MM.1S (cell line): Measurements from ENCODE around the gene AKAP9.

Experiments
- EZH2 ChIP-seq: fragments of 300-600 bp; sonication (generic); optimal IDR thresholded peaks from 2 replicates; pipeline ENCODE3; 2017; ENCODE audit warnings: low read depth, mild to moderate bottlenecking, antibody characterized with exemption, low read length, mixed read lengths
- TF ChIP-seq, protein P1 (sequence below): fragments of 300-600 bp; sonication (generic); IDR thresholded peaks from 2 replicates; pipeline ENCODE4 v1.5.1; 2016; ENCODE audit warnings: antibody characterized with exemption, low read length, mixed read lengths

DNA sequence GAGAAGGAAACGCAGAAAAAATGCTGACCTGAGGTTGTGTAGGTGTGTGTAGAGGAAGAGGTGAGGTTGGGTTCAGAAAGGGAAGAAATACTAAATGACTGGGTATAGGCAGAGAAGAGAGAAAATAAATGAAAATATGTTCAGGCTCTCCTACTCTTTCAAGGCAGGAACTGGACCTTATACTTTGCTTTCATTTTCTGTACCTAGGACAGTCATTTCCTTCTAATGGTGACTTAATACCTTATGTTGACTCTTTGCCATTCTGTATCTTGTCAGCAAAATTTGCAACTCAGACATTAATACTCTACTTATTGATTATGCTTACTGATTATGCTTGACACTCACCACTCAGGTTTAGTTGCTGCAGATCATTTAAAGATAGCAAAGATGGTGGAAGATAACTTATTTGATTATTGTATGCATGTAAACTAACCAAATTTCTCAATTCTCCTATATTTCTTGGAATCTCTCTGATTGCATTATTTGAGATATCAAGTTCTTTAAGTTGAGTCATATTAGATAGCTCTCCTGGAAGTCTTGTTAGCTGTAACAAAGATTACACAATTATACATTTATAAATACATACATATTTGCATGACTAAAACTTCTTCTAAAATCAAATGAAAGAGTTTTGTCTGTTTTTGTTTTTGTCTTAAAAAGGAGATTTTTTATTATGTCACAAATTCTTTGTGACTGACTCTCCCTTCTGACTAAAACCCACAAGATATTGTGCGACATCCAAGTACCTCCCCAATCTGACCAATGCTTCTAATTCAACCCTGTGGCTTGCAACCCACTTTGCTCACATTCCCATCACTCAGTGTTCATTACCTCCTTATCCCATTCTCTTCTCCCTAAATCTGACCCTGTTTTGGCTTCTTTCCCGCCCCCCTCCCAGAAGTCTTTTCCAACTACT, 218.3 kb downstream of the AKAP9 start:
- TF ChIP-seq EZH2 = no peak
- TF ChIP-seq, protein P1, sequence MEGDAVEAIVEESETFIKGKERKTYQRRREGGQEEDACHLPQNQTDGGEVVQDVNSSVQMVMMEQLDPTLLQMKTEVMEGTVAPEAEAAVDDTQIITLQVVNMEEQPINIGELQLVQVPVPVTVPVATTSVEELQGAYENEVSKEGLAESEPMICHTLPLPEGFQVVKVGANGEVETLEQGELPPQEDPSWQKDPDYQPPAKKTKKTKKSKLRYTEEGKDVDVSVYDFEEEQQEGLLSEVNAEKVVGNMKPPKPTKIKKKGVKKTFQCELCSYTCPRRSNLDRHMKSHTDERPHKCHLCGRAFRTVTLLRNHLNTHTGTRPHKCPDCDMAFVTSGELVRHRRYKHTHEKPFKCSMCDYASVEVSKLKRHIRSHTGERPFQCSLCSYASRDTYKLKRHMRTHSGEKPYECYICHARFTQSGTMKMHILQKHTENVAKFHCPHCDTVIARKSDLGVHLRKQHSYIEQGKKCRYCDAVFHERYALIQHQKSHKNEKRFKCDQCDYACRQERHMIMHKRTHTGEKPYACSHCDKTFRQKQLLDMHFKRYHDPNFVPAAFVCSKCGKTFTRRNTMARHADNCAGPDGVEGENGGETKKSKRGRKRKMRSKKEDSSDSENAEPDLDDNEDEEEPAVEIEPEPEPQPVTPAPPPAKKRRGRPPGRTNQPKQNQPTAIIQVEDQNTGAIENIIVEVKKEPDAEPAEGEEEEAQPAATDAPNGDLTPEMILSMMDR = no peak
